GM21447 (cell line): ENCODE data around the gene FBXO27.
"Not testable (repeated sequence)": the region's sequence is repeated elsewhere in the genome, so short reads cannot be mapped to it uniquely, and the experiment has no call there.

Experiments
- ATAC-seq: cut with Tn5 transposase; IDR thresholded peaks from one replicate; pipeline ENCODE4 v1.9.1; 2021; ENCODE audit not compliant: unreplicated experiment

Gene FBXO27

DNA sequence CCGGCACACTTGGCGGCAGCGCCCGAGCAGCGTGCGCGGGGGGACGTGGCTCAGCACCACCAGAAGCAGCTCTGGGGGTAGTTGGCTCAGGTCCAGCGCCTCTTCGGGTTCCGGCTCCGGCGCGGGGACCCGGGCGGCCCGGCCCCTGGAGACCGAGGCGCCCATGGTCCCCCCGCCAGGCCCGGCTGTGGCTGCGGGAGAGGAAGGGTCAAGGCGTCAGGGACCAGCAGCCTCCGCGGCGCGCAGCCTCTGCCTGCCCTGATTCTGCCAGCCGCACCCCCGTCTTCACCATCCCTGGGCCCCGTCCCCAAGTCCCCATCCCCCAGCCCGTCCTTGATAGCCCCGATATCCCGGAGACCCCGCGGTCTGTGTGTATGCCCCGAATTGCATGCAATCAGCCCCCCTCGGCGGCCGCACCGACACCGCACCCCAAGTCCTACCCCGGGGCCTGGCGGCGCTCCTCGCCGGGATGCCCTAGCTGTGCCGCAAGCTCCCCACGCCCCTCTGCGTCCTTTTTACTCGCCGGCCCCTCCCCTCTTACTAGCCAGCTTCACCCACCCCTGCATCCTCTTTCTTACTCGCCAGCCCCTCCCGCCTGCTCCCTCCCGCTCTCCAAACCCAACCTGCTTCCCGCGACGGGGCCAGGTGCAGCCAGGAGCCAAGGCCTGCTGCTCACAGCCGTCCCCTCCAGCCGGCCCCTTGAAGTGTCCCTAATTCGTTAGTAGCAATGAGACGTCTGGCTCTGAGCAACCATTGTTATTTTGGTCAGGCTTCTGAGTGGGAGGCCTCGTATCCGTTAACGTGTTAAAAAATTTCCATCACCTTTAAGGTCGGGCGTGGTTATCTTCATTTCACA, at the start of gene FBXO27:
TSS of gene FBXO27 (minus strand) at position 487 of the 856 bp plus-strand sequence. CDS start at position 165, 322 bp downstream.
- no peak for ATAC-seq

DNA sequence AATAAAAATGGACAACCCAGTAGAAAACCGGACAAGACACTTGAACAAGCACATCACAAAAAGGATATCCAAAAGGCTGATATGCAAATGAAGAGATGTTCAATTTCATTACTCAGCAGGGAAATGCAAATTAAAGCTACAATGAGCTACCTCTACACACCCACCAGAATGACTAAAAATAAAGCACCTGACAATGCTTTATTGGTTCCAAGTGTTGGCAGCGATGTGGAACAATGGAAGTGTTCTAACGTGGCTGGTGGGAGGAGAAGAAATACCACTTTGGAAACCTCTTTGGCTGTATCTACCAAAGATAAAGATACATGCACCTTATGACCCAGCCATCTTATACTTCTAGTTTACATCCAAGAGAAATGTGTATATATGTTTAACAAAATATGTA, 48.1 kb upstream of the FBXO27 start:
- no peak for ATAC-seq

DNA sequence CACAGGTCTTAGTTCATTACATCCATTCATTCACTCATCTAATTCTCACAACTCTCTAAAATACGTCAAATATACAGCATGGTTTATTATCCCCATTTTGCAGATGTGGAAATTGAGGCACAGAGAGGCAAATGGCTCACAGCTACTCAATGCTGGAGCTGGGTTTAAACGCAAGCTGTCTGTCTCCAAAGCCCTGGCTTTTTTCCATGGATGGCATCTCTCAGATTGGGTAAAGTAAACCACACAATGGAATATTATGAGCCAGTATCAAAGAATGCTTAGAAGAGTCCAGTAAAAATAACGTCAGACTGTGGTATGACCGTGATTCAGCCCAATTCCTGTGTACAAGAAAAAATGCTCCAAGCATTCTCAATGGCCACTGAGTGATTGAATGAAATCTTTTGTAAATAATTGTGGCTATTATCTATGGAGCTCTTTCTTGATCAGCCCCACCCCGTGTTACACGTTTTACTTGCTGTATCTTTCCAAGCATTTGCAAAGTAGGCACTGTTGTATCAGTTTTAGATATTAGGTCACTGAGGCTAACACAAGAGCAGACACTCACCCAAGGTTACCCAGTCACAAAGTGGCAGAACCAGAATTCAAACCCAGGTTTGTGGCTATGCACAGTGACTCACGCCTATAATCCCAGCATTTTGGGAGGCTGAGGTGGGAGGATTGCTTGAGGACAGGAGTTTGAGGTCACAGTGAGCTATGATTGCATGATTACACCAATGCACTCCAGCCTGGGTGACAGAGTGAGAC, 46.3 kb upstream of the FBXO27 start:
- ATAC-seq, result no peak

GRCh38 chr19:39077323-39077722, 45.0 kb upstream of the FBXO27 start:
- ATAC-seq, result no peak

DNA sequence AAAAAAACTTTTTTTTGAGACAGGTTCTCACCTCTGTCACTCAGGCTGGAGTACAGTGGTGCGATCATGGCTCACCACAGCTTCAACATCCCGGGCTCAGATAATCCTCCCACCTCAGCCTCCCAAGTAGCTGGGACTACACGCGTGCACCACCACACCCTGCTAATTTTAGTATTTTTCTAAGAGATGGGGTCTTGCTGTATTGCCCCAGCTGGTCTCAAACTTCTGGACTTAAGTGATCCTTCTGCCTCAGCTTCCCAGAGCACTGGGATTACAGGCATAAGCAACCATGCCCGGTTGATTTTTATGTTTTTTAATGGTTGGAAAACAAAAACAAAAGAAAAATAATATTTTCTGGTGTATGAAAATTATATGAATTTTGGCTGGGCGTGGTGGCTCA, 42.6 kb upstream of the FBXO27 start:
- ATAC-seq, result no peak

GRCh38 chr19:39074205-39074692, 41.9 kb upstream of the FBXO27 start:
- ATAC-seq, result no peak

GRCh38 chr19:39070888-39071287, 38.5 kb upstream of the FBXO27 start:
- ATAC-seq, result no peak

GRCh38 chr19:39068259-39068658, 35.9 kb upstream of the FBXO27 start:
- ATAC-seq, result not testable (repeated sequence)

DNA sequence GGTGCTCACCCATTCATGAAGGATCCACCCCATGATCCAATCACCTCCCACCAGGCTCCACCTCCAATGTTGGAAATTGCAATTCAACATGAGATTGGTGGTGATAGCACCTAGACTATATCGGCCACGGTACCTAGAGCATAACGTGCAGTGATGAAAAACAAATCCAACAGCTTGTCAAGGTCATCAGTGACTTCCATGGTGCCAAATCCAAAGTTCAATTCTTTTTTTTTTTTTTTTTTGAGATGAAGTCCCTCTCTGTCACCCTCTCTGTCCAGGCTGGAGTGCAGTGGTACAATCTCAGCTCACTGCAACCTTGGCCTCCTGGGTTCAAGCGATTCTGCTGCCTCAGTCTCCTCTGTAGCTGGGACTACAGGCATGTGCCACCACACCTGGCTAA, 34.8 kb upstream of the FBXO27 start:
- ATAC-seq, result no peak

DNA sequence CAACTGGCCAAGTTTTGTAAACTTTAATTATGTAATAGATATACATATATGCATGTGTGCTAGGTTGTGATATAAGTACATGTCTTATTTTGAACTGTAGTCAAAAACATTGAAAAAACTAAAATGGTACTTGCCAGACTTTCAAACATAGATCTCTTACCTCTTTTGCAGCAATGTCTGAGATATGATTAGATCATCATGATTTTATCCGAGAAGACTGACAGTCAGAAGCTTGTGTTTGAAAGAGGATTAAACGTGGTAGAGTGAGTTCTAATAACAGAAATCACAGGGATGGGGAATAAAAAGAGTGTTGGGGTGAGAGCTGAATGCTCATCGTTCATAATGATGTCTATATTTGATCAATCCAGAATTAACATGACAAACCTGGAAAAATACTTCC, 33.6 kb upstream of the FBXO27 start:
- ATAC-seq, result no peak

DNA sequence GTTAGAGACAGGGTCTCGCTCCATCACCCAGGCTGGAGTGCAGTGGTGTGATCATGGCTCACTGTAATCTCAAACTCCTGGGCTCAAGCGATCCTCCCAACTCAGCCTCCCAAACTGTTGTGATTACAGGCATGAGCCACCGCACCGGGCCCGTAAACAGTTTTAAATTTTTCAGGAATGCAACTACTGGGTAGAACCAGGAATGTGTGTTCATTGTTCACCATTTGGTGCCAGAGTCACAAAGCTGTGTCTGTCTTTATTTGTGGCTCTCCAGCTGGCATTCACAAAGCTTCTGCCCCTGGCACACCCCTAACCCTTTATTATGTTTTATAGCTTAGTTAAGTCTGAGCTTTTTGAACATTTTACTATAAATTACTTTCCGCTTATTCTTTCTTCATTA, 32.1 kb upstream of the FBXO27 start:
- no peak for ATAC-seq

- no peak for ATAC-seq
These were observed 27.8 kb upstream of the FBXO27 start for GRCh38 chr19:39060171-39060570.

- no peak for ATAC-seq
These were observed 27.0 kb upstream of the FBXO27 start for GRCh38 chr19:39059302-39059701.

GRCh38 chr19:39057615-39058014, 25.3 kb upstream of the FBXO27 start:
- ATAC-seq, result no peak

DNA sequence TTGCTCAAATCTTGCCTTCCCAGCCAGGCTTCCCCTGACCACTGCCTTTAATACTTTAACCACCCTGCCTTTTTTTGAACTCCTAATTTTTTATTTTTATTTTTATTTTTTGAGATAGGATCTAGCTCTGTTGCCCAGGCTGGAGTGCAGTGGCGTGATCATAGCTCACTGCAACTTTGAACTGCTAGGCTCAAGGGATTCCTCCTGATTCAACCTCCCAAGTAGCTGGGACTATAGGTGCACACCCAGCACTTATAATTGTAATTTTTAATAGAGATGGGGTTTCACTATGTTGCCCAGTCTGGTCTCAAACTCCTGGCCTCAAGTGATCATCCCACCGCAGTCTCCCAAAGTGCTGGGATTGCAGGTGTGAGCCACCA, 21.7 kb upstream of the FBXO27 start:
- ATAC-seq, result no peak

GRCh38 chr19:39053276-39054090, 21.1 kb upstream of the FBXO27 start:
- no peak for ATAC-seq

DNA sequence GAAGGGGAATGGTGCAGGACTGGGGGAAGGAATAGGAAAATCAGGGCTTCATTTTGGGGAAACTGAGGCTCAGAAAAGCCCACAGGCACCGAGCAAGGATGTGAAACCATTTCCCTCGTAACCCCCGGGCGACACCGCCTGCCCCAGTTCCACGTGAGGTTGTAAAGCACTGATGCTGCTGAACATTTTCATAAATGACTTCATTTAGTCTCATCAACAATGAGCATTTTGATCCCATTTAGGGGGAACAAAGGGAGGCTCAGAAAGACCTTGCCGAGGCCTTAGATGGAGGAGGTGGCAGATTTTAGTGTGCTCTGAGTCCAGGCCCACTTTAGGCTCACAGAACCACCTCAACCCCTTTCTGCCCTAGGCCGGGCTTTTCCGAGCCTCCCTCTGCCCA, 20.5 kb upstream of the FBXO27 start:
- no peak for ATAC-seq

- ATAC-seq, result no peak
These were observed 19.9 kb upstream of the FBXO27 start for GRCh38 chr19:39052243-39052746.

GRCh38 chr19:39047073-39047472, 14.7 kb upstream of the FBXO27 start:
- ATAC-seq, result no peak

GRCh38 chr19:39046037-39046821, 13.9 kb upstream of the FBXO27 start:
- no peak for ATAC-seq
